Keratinocyte (primary cell): ENCODE data around the gene TRAF3IP1. TPM values are rescaled to one million over a fixed set of nuclear protein-coding genes. Genes with fewer than 3 reads are reported as not detected.

Source experiments
- DNase-seq: peaks from one replicate; pipeline ENCODE4 v3.0.0-alpha.2; 2011; ENCODE audit warnings: low read depth, missing footprints, low spot score
- FAIRE-seq: peaks from 2 replicates; lab custom pipeline; 2011; peaks lifted over from hg19 to GRCh38; lab: Jason Lieb, UNC
- H2AFZ ChIP-seq: 2 replicates; pipeline ENCODE4 v1.6.0; 2012; ENCODE audit warnings: low read length, control low read depth, inconsistent platforms; ENCODE audit not compliant: control insufficient read depth
- H3K27ac ChIP-seq: 2 replicates; pipeline ENCODE4 v1.5.1; 2011; ENCODE audit warnings: low read length; ENCODE audit not compliant: control insufficient read depth, insufficient read depth
- H3K27me3 ChIP-seq: 3 replicates; pipeline ENCODE4 v1.6.0; 2011; ENCODE audit warnings: low read length; ENCODE audit not compliant: control insufficient read depth, insufficient read depth; ENCODE audit errors: extremely low read depth
- H3K36me3 ChIP-seq, 2 experiments: 2 replicates in 1 of 2; 3 replicates in 1 of 2; pipeline ENCODE4 v1.5.1; 2011; ENCODE audit warnings: low read length in 2 of 2, mild to moderate bottlenecking in 1 of 2; ENCODE audit not compliant: control insufficient read depth in 2 of 2, insufficient read depth in 2 of 2; ENCODE audit errors: extremely low read depth in 1 of 2
- H3K4me1 ChIP-seq: 3 replicates; pipeline ENCODE4 v1.5.1; 2011; ENCODE audit warnings: low read length; ENCODE audit not compliant: control insufficient read depth, insufficient read depth; ENCODE audit errors: extremely low read depth
- H3K4me2 ChIP-seq: 3 replicates; pipeline ENCODE4 v1.6.0; 2011; ENCODE audit warnings: low read depth, low read length; ENCODE audit not compliant: control insufficient read depth, insufficient read depth; ENCODE audit errors: extremely low read depth
- H3K4me3 ChIP-seq, 3 experiments: fragments of 200-600 bp in 1 of 3; sonication (generic) in 1 of 3; 2 replicates in 2 of 3; 3 replicates in 1 of 3; pipeline ENCODE4 v1.5.1; 2011 to 2016; ENCODE audit warnings: low read length in 3 of 3, mild to moderate bottlenecking in 3 of 3, control low read depth in 2 of 3, inconsistent platforms in 1 of 3, low read depth in 1 of 3, mixed read lengths in 1 of 3, mixed run types in 1 of 3, moderate library complexity in 1 of 3; ENCODE audit not compliant: control insufficient read depth in 2 of 3, insufficient read depth in 2 of 3; ENCODE audit errors: extremely low read depth in 1 of 3
- H3K79me2 ChIP-seq: 2 replicates; pipeline ENCODE4 v1.6.0; 2012; ENCODE audit warnings: low read length; ENCODE audit not compliant: control insufficient read depth, insufficient read depth
- H3K9ac ChIP-seq: 3 replicates; pipeline ENCODE4 v1.6.0; 2011; ENCODE audit warnings: low read length; ENCODE audit not compliant: control insufficient read depth, insufficient read depth; ENCODE audit errors: extremely low read depth
- H3K9me1 ChIP-seq: 3 replicates; pipeline ENCODE4 v1.6.0; 2011; ENCODE audit warnings: low read length; ENCODE audit not compliant: control insufficient read depth, insufficient read depth; ENCODE audit errors: extremely low read depth
- H3K9me3 ChIP-seq: 2 replicates; pipeline ENCODE4 v1.5.1; 2012; ENCODE audit warnings: low read depth, low read length; ENCODE audit not compliant: control insufficient read depth
- H4K20me1 ChIP-seq: 3 replicates; pipeline ENCODE4 v1.6.0; 2011; ENCODE audit warnings: low read length; ENCODE audit not compliant: control insufficient read depth, insufficient read depth; ENCODE audit errors: extremely low read depth
- CTCF ChIP-seq, 3 experiments: IDR thresholded peaks in 1 of 3; conservative IDR thresholded peaks in 1 of 3; optimal IDR thresholded peaks in 1 of 3; 2 replicates in 2 of 3; 3 replicates in 1 of 3; pipeline versions ENCODE3 to v1.5.1; 2011; ENCODE audit warnings: low read length in 3 of 3, mild to moderate bottlenecking in 3 of 3, moderate library complexity in 2 of 3, control low read depth in 1 of 3, inconsistent platforms in 1 of 3; ENCODE audit not compliant: insufficient read depth in 2 of 3; ENCODE audit errors: extremely low read depth in 1 of 3
- EZH2 ChIP-seq: IDR thresholded peaks from one replicate; pipeline ENCODE4 v1.6.1; 2012; ENCODE audit warnings: inconsistent platforms, mild to moderate bottlenecking, low read length, moderate library complexity
- dilution Hi-C: fragments of 300-500 bp; cut with MboI; formaldehyde crosslinking; loops from one replicate; pipeline ENCODE4 v1.7.0; 2020; ENCODE audit warnings: low sequenced_read_pairs; ENCODE audit not compliant: extremely low pct_ligation_motif_present
- polyA plus RNA-seq, 5 experiments: library from polyadenylated mRNA; depleted of rRNA in 3 of 5; stranded (reverse) in 3 of 5; stranded (forward) in 1 of 5; unstranded in 1 of 5; fragments of >200 nt; gene quantifications; 1 replicate in 1 of 5; 2 replicates in 3 of 5; 3 replicates in 1 of 5; pipeline versions ENCODE4 v1.2.1 to v1.2.3, GENCODE V29; 2011 to 2012; ENCODE audit warnings: missing spikeins in 2 of 5, low read depth in 1 of 5, low replicate concordance in 1 of 5

The TRAF3IP1 gene
- polyA plus RNA-seq, 1 donor (not counting 4 experiments of a cell fraction or from before 2014, with no cell fraction given), result 7.0 TPM

DNA sequence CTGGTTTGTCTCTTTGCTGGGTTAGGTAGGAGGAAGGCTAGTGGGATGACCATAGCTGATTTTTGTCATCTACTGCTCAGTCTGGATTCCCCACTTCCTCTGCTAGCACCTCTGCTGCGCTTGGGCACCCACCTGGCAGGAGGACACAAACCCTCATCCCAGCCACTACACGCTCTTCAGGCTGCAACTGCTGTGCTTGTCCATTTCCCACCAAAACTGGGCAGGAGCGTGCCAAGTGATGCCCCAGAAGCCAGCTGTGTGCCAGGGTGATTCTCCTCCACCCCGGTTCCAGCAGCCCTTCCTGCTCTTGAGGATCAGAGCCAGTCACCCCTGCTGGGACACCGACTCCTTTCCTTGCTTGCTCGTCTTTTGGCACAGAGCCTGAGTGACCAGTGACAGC is 16.2 kb upstream of the TRAF3IP1 start:
- no peak overlapping the region for H2AFZ ChIP-seq
- no peaks in the 10 kb centered on the region for H3K4me1 ChIP-seq
- no peak for DNase-seq
- H3K36me3 ChIP-seq, result no peaks in the 10 kb centered on the region
- no peaks in the 10 kb centered on the region for H3K9me1 ChIP-seq
- H3K79me2 ChIP-seq, result no peaks in the 10 kb centered on the region
- no peak overlapping the region for H3K4me3 ChIP-seq
- peaks cover 2% of the 10 kb centered on the region for H3K27me3 ChIP-seq
- H3K4me2 ChIP-seq, result no peak overlapping the region
- H3K9me3 ChIP-seq, result no peaks in the 10 kb centered on the region
- TF ChIP-seq EZH2 (no peak), CTCF (optimal IDR thresholded peaks at IDR 0.05 in 1 of 3, IDR thresholded peaks at IDR 0.05 in 1 of 3, conservative IDR thresholded peaks at IDR 0.05 in 1 of 3; ENCODE audit: extremely low read depth in 1 of 3, insufficient read depth in 2 of 3, low read length in 3 of 3) (no peak)
- dilution Hi-C loops, result no loop called here
- FAIRE-seq, result no peak
- H3K27ac ChIP-seq, result no peak overlapping the region
- no peak overlapping the region for H3K9ac ChIP-seq
- H4K20me1 ChIP-seq, result no peaks in the 10 kb centered on the region

GRCh38 chr2:238305092-238305862 is 15.0 kb upstream of the TRAF3IP1 start:
- Histone ChIP-seq H3K36me3 (no peaks in the 10 kb centered on the region), H3K4me3 (no peak overlapping the region), H3K4me2 (no peak overlapping the region), H3K9me1 (no peaks in the 10 kb centered on the region), H3K9me3 (no peaks in the 10 kb centered on the region), H3K9ac (no peak overlapping the region), H4K20me1 (no peaks in the 10 kb centered on the region), H3K27me3 (no peaks in the 10 kb centered on the region), H3K4me1 (no peaks in the 10 kb centered on the region), H3K27ac (no peak overlapping the region), H2AFZ (no peak overlapping the region), H3K79me2 (no peaks in the 10 kb centered on the region)
- dilution Hi-C loops, result no loop called here
- TF ChIP-seq CTCF (optimal IDR thresholded peaks at IDR 0.05 in 1 of 3, IDR thresholded peaks at IDR 0.05 in 1 of 3, conservative IDR thresholded peaks at IDR 0.05 in 1 of 3; ENCODE audit: extremely low read depth in 1 of 3, insufficient read depth in 2 of 3, low read length in 3 of 3), result peak; percentile 48 to 52 (median 49)
- no peak for TF ChIP-seq EZH2
- FAIRE-seq (no peak), DNase-seq (no peak)
